OCI-M1 (cell line): ENCODE results near the gene CDK14.

ENCODE experiments used
- DNase-seq: peaks from one replicate; lab custom pipeline; 2025; lab: John Stamatoyannopoulos, UW

Gene CDK14

DNA sequence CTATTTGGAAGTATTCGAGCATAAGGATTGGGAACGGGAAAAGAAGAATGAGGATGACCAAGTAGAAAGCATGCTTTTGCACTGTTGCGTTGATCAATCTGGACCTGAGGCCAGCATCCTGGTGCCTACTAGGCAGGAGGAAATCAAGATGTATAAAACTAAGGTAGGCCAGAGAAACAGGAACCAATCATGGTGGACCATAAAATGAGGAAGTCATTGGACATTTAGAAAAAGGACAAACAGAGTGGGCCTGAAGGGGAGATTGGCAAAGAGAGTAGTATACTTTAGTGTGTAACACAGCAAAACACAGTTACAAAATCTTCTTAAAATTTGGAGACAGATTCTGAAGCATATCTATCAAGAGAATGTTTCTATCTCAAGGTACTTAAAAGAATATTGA, 497.1 kb downstream of the CDK14 start:
- no peak for DNase-seq

GRCh38 chr7:91098566-91098965, 502.4 kb downstream of the CDK14 start:
- no peak for DNase-seq

GRCh38 chr7:91103363-91103762, 507.2 kb downstream of the CDK14 start:
- DNase-seq = no peak

DNA sequence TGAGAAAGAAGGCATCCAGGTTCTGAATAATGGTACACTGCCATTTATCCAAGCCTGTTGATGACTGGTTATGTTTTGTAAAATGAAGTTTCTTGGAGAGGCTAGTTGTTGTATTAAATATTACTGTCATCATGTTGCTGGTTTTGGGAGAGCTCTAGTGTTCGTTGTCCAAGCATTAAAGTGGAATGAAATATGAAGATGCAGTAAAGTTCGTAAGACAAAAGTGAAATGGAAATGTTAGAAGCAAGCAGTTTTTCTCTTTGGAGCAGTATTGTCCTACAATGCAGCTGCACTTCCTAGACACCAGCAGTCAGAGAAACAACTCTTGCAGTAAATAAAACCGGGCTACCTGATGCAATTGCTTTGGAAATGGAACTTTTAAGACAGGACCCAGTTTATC, 511.3 kb downstream of the CDK14 start:
- DNase-seq = no peak

- DNase-seq = no peak
These were observed 513.1 kb downstream of the CDK14 start for GRCh38 chr7:91109200-91109599.

- no peak for DNase-seq
These were observed 516.8 kb downstream of the CDK14 start for GRCh38 chr7:91112902-91113341.

DNA sequence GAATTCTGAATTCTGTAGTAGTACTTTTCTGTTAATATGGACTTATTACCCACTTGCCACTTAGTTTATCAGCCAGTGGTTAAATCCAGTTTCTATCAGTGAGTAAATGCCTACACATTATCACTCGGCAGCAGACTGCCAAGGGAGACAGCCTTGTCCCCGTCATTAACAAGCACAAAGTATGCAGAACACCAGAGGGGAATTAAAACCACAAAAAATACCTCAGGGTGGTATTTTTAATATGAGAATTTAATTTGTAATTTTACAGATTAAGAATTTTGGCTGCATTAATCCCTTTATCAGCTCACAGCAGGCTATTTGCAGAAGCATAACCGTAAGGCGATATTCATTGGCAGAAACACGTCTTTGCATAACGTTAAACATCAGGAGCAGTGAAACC, 518.1 kb downstream of the CDK14 start:
- DNase-seq = no peak

- DNase-seq = no peak
These were observed 530.6 kb downstream of the CDK14 start for GRCh38 chr7:91126762-91127161.

GRCh38 chr7:91127325-91127724, 531.2 kb downstream of the CDK14 start:
- no peak for DNase-seq

DNA sequence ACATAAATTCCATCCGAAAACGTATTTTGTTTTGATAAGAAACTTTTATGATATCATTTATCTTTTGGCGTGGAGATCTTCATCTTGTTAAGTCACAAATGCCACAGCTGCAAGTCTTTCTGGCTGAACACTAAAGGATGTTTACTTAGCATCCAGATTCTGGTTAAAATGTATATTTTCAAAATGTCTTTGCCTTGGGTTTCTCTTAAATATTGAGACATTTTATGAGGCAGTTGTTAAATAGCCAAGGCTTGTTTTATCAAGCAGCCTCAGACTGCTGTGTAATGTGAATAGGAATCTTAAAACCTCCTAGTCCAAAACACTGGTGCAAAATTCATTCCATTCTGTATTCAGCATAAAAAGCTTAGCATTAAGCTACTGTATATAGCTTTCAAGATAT, 531.8 kb downstream of the CDK14 start:
- no peak for DNase-seq

- no peak for DNase-seq
These were observed 532.7 kb downstream of the CDK14 start for GRCh38 chr7:91128683-91129348.

GRCh38 chr7:91135300-91135699, 539.2 kb downstream of the CDK14 start:
- DNase-seq = no peak

DNA sequence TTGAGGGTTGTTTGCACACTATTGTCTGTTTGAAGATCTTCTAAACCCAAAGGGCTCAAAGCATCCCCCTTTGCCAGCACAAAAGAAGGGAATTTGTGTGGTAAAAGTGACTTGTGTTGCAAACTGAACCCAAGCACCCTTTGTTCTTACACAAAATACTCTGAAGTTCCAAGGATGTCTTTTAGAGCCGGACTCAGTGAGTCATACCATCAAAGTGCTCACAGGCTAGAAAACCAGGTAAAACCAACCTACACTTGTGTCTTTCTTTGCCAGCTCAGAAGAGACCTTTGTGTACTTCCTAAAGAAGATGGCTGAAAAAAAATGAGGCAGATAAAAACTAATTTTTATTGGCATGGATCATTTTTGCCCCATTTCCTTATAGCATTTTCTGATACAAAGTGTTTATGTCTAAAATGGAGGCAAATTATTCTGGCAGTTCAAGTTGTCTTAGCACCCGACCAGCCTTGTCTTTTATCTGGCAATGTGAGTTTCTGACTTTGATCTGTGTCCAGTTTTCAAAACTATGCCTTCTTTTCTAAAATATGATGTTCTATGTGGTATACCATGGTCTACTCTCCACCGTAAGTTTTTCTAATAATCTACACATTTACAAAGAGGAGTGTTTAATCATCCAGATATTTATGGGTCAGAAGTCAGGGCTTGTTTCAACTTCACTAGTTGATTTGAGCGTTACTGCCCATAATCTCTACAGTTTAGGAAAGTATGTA, 539.7 kb downstream of the CDK14 start:
- DNase-seq = no peak

DNA sequence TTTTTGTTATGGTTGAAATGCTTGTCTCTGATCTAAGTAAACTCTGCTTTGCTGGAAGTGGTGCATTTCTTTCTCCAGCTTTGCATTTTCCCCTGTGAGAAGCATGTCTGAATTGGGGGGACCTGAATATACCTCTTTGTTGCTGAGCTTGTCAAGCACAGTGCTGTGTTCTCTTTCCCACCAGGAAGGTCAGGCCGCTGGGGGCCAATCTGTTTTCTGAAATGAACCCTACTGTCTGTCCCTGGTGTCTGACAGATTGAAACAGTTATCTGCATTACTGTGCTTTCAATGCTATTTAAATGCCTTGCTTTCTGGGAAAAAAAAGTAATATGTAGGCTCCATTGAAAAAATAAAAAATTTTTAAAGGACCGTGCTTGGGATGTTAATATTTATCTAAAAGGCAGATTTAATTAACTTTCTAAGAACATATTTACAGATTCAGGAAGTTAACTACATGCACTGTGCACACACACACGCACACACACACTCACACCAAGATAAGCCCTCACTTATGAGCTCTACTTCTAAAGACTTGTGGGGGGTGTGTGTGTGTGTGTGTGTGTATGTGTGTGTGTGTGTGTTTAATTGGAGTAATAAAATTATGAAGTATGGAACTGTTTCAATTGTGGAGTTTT, 541.1 kb downstream of the CDK14 start:
- DNase-seq = no peak

- no peak for DNase-seq
These were observed 541.8 kb downstream of the CDK14 start for GRCh38 chr7:91137788-91138368.

GRCh38 chr7:91140286-91140685, 544.2 kb downstream of the CDK14 start:
- no peak for DNase-seq

GRCh38 chr7:91140982-91141381, 544.9 kb downstream of the CDK14 start:
- DNase-seq = no peak

DNA sequence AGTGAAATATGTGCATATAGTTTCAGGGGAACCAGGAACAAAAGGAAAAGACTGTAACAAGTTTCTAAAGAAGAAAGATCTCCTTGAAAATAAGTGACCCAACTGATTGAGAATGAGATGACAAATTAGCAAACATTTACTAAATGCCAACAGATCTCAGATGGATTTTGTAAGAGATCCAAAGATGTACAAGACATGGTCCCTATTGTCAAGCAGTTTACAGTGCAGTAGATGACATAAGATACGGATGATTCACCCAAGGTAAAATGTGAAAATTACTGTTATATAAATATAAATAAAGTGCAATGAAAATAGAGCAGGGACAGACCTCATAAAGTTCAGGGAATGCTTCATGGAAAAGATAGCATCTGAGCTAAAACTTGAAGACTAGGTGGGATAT, 546.6 kb downstream of the CDK14 start:
- DNase-seq = no peak

- no peak for DNase-seq
These were observed 553.5 kb downstream of the CDK14 start for GRCh38 chr7:91149341-91150246.

DNA sequence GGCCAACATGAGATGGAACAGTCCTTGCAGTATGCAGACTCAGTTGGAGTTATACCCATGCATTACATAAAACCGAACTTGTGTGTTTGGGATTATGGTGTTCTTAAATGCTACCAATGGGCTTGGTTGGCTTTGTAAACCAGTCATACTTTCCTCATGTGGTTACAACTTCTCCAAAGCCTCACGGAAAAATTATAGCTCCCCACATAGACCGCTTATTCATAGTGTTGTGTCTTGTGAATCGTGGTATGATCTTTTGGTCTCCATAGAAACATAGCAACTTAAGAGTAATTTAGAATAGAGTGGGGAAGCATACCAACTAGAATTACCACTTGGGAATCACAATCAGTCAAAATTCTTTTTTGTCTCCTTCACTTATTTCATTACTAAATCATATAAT, 555.8 kb downstream of the CDK14 start:
- no peak for DNase-seq

GRCh38 chr7:91156316-91157185, 560.4 kb downstream of the CDK14 start:
- DNase-seq = no peak
